ENCODE measurements around the gene PDE7B.
A peak's percentile ranks its signal among the peaks of the same experiment; 100 is the strongest.

Gene PDE7B

GRCh38 chr6:135851442-135852271 lies at the start of gene PDE7B:
Gene PDE7B (plus strand): TSS chr6:135851701.
- DNase-seq (ENCODE audit: low spot score), result peak; percentile 82

GRCh38 chr6:135801755-135802465 lies 49.6 kb upstream of the PDE7B start:
- no peak for DNase-seq (ENCODE audit: low spot score)

- DNase-seq (ENCODE audit: low spot score), result no peak
These were observed 41.0 kb upstream of the PDE7B start for GRCh38 chr6:135810486-135810885.

- no peak for DNase-seq (ENCODE audit: low spot score)
These were observed 40.3 kb upstream of the PDE7B start for GRCh38 chr6:135811170-135811569.

GRCh38 chr6:135811644-135812526 lies 39.6 kb upstream of the PDE7B start:
- DNase-seq (ENCODE audit: low spot score), result no peak

- DNase-seq (ENCODE audit: low spot score), result no peak
These were observed 38.1 kb upstream of the PDE7B start for GRCh38 chr6:135813401-135813800.

GRCh38 chr6:135814043-135814442 lies 37.5 kb upstream of the PDE7B start:
- no peak for DNase-seq (ENCODE audit: low spot score)

- no peak for DNase-seq (ENCODE audit: low spot score)
These were observed 36.3 kb upstream of the PDE7B start for GRCh38 chr6:135815216-135815615.

GRCh38 chr6:135817035-135817434 lies 34.5 kb upstream of the PDE7B start:
- no peak for DNase-seq (ENCODE audit: low spot score)

GRCh38 chr6:135819665-135820064 lies 31.8 kb upstream of the PDE7B start:
- DNase-seq (ENCODE audit: low spot score), result no peak

GRCh38 chr6:135820340-135820739 lies 31.2 kb upstream of the PDE7B start:
- DNase-seq (ENCODE audit: low spot score), result no peak

GRCh38 chr6:135823851-135824250 lies 27.6 kb upstream of the PDE7B start:
- DNase-seq (ENCODE audit: low spot score), result no peak

- no peak for DNase-seq (ENCODE audit: low spot score)
These were observed 25.2 kb upstream of the PDE7B start for GRCh38 chr6:135826236-135826804.

GRCh38 chr6:135828021-135828420 lies 23.5 kb upstream of the PDE7B start:
- DNase-seq (ENCODE audit: low spot score), result no peak

GRCh38 chr6:135830452-135830881 lies 21.0 kb upstream of the PDE7B start:
- no peak for DNase-seq (ENCODE audit: low spot score)

- DNase-seq (ENCODE audit: low spot score), result no peak
These were observed 20.5 kb upstream of the PDE7B start for GRCh38 chr6:135831016-135831415.

- no peak for DNase-seq (ENCODE audit: low spot score)
These were observed 19.3 kb upstream of the PDE7B start for GRCh38 chr6:135832166-135832565.

GRCh38 chr6:135833771-135834170 lies 17.7 kb upstream of the PDE7B start:
- DNase-seq (ENCODE audit: low spot score), result no peak

- no peak for DNase-seq (ENCODE audit: low spot score)
These were observed 13.6 kb upstream of the PDE7B start for GRCh38 chr6:135837735-135838449.

- no peak for DNase-seq (ENCODE audit: low spot score)
These were observed 12.4 kb upstream of the PDE7B start for GRCh38 chr6:135839121-135839520.

Measured in germinal center (tissue), 1 donor.